ENCODE measurements around the gene CRYZL1.

The CRYZL1 gene

DNA sequence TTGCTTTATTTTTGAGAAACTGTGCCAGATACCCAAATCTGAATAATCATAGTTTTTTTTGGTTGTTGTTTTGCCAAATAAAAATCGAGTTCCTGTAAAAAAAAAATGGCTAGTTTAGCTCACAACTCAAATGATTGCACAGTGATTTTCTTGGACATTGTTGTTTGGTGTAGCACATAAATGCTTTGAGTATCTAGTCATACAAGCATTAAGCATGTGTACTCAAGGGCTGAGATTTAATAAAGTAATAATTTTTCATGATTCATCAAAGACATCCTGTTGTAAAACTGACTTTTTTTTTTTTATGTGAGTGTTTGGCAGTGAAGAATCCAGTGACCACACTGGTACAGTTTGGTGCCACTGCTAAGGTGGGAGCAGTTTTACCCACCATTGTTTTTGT lies 19.6 kb upstream of the CRYZL1 start:
- DNase-seq (ENCODE audit: low read depth): no peak

DNA sequence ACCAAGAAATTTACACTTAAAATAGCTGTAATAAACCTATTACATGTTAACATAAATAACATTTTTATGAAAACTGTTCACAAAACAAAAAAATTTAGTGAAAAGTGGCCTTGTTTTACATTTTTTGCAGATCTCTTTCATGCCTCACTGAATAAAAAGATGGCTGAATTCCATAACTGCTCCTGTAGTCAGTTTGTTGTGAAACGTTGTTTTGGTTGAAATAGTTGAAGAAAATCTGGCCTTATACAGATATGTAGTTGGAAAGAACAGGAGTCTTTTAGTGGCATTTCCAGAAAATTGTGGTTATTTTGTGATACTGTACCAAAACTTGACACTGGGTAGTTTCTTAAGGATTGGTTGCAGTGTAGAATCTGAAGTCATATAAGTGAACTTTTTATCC lies 18.9 kb upstream of the CRYZL1 start:
- DNase-seq (ENCODE audit: low read depth): no peak

DNA sequence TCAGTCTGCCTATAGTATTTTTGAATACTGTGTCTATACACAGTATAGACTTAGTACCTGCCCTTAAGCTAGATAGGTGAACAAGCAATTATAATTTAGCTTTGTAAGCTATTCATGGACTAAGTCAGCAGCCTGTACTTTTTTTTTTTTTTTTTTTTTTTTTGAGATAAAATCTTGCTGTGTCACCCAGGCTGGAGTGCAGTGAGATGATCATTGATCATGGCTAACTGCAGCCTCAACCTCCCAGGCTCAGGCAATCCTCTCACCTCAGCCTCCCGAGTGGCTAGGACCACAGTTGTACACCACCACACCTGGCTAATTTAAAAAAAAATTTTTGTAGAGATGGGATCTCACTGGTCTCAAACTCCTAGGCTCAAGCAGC lies 18.0 kb upstream of the CRYZL1 start:
- DNase-seq (ENCODE audit: low read depth): no peak

DNA sequence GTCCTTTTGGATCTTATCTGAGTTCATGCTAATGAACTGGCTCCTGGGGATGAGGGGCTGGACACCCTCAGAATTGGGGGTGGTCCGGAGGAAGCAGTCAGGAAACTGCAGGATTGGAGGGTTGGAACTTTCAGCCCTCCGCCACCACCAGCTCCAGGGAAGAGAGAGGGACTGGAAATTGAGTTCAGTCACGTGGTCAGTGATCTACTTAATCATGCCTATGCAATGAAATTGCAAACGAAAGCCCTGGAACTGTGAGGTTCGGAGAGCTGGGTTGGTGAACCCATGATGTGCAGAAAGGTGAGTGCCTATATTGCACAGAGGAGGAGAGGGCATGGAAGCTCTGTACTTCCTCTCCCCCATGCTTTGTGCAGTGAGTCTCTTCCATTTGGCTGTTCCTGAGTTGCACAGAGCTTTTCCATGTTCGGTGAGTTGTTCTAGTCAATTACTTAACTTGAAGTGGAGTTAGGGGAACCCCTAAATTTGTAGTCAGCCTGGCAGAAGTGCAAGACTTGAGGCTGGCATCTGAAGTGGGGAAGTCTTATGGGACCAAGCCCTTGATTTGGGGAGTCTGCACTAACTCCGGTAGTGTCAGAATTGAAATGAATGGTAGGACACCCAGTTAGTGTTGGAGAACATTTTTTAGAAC lies 17.5 kb upstream of the CRYZL1 start:
- DNase-seq (ENCODE audit: low read depth): no peak

DNA sequence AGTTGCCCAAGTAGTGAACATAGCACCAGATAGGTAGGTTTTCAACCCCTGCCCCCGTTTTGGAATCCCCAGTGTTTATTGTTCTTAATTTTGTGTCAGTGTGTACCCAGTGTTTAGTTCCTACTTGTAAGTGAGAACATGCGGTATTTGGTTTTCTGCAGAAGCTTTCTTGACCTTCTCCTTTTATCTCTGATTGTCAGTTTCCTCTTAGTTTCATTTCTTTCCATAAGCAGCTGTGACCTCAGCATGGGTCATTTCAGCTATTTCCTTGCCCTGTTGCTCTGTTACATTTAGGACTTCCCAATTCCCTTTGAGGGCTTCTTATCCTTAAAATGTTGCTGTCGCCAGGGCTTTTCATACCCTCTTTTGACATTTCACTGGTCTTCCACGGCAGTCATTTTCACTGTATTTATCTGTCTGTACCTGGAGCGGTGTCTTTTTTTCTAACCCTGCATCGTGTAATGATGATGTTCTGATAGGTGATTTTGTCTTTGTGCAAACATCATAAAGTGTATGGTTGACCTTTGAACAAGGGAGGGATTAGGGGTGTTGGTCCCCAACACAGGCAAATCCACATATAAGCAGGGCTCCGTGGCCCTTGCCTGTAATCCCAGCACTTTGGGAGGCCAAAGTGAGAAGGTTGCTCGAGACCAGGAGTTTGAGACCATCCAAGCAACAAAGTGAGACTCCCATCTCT lies 15.7 kb upstream of the CRYZL1 start:
- DNase-seq (ENCODE audit: low read depth): no peak

DNA sequence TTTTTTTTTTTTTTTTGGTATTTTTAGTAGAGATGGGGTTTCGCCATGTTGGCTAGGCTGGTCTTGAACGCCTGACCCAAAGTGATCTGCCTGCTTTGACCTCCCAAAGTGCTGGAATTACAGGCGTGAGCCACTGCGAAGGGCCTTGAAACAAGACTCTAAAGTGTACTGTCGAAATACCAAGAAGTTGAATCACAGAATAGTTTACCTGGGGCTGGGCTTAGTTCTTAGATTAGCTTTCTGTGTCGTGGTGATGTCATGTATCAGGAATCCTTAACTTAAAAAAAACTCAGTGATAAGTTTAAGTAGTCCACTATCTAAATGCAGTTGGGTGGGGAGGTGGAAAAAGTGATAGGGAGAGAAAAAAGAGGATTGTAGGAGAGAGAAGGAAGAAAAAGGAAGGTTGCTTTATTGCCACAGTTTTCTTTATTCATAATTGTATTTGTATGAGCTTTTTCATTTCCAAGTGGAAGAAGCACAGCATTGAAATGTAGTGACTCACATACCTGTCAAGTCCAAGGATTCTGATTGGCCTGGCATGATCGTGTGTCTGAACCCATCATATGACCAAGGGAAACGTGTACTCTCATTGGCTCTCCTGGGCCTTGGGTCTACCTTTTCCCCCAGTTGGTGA lies 14.2 kb upstream of the CRYZL1 start:
- peak; percentile 65 for DNase-seq (ENCODE audit: low read depth)

DNA sequence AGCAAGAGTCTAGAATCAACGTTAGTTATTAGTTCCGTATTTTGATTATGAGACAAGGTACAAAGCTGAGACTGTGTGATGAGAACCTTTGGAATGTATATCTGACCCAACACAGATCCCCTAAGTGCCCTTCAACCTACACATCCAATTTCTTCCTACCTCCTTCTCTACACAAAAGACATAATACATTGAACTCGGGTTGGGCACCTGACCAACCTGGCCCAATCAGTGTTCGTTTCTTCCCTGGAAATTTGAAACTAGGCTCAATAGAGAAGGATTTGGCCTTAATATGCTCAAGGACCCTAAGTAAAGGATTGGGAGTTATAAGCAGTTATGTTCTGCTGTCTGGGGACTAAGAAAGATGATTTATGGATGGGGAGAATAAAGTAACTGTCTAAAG lies 12.9 kb upstream of the CRYZL1 start:
- DNase-seq (ENCODE audit: low read depth): no peak

DNA sequence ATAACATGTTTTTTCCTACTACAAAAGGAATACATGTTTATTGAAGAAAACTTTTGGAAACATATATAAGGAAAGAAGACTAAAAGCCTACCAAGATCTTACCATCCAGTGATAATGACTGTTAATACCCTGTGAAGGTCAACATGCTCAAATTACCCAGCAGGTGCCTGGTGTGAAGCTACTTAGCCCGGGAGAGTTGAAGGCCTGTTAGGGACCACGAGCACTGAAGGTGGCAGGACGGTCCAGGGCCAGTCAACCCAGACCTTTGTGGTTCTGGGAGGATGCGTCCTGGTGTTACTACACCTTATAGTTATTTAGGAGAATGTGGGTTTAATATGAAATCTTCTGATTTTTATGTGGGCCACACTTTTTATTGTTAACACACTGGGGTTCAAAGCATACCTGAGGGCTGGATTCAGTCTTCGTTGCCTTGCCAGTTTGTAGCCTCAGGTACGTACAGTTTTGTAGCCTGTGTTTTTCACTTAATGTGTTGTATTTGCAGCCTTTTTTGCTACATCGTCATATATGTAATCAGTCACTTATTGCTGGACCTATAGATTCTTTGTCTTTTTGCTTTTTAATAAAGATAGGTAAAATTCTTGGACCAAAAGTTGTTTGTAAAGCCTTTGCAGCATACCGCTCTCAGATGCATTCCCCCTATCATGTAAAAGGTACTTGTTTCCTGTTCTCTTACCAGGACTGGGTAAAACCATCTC lies 10.6 kb upstream of the CRYZL1 start:
- no peak for DNase-seq (ENCODE audit: low read depth)

DNA sequence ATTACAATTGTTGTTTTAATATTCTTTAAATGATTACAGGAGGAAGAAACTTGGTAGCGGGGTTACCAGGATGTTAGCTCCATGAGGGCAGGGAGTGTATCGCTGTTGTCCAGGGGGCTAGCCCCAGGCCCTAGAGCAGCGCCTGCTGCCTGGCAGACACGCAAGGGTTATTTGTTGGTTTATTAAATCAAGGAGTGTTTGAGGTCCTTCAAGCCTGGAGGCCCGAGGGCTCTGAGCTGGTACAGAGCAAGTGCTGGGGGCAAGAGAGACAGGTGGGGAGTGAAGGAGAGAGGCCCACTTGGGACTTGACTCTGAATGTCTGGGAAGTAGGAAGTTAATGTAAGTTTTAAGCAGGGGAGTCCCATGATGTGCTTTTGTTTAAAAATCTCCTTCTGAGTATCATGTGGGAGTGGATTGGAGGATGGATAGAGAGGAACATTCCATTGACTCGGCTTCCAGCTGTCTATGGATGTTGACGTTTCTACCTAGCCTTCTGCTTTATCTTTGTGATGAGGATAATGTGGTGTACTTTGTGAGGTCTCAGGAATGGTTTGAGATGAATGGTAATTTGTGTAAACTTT lies 9.5 kb upstream of the CRYZL1 start:
- DNase-seq (ENCODE audit: low read depth): no peak

DNA sequence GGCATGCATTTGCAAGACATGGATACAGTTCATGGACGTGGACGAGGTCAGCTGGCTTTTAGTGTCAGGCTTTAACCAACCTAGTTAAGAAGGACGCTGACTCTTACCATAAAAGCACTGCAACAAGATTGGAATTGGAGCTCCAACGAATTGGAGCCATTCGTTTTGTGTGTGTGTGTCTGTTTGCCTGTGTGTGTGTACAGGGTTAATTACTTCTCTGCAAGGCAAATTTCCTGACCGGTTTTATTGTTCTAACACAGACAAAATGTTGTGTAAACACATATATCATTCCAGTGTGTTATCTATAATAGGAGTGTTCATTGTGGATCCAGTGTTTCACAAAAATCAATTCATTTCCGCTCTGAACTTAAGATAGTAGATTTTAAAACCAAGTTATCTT lies 8.7 kb upstream of the CRYZL1 start:
- DNase-seq (ENCODE audit: low read depth): no peak

DNA sequence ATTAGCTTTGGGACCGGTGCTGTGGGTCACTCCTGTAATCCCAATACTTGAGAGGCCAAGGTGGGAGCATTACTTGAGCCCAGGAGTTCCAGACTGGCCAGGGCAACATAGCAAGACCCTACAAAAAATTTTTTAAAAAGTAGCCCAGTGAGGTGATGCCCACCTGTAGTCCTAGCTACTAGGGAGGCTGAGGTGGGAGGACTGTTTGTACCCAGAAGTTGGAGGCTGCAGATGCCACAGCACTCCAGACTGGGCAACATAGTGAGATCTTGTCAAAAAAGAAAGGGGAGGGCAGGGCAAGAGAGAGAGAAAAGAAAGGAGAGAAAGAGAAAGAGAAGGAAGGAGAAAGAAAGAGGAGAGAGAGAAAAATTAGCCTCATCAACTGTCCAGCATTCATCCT lies 7.0 kb upstream of the CRYZL1 start:
- no peak for DNase-seq (ENCODE audit: low read depth)

DNA sequence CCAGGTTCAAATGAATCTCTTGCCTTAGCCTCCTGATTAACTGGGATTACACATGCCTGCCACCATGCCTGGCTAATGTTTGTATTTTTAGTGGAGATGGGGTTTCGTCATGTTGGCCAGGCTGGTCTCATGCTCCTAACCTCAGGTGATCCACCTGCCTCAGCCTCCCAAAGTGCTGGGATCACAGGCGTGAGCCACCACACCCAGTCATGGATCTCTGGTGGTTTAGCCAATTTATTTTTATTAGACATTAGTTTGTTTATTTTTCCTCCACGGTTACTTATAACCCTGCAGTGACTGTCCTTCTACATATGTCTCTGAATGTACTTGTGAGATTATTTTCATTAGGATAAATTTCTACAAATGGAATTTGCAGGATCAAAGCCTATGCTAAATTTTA lies 6.0 kb upstream of the CRYZL1 start:
- no peak for DNase-seq (ENCODE audit: low read depth)

DNA sequence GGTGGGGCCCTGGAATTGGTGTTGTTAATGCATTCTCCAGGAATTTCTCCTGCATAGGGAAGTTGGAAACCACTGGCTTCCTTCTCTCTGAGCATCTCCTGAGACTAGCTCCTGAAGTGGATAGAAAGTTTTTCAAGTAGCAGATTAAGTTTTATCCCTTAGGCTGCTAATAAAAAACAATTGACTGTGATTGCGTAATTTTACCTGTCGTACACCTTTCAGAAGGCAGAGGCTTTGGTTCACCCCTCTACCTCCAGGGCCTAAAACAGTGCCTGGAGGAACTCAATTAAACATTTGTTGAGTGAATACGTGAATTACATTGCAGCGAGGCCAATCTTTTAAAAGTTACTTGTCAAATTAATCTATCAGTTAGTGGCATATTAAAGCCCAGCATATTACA lies 4.2 kb upstream of the CRYZL1 start:
- DNase-seq (ENCODE audit: low read depth): no peak

DNA sequence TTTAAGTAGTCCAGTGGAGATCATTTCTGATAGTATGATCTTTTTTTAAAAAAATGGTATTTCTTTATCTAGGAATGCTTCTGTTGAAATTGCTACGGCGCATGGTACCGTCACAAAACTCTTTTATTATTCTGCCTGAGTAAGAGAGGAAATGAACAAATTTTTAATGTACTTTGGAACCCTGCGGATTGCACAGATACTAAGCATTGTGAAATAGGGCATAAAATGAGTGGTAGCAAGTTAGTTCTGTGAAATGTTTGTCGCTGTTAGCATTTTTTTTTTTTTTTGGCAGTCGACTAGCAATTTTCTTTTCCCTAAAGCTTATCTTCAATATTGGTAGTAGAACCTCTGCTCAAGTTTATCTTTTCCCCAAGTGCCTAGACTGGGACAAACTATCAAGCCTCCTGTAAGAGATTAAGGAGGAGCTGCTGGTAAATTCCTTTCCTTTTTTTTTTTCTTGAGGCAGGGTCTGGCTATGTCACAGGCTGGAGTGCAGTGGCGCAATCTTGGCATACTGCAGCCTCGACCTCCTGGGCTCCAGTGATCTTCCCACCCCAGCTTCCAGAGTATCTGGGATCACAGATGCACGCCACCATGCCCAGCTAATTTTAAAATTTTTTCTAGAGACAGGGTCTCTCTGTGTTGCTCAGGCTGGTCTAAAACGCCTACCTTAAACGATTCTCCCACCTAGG lies 3.0 kb upstream of the CRYZL1 start:
- no peak for DNase-seq (ENCODE audit: low read depth)

DNA sequence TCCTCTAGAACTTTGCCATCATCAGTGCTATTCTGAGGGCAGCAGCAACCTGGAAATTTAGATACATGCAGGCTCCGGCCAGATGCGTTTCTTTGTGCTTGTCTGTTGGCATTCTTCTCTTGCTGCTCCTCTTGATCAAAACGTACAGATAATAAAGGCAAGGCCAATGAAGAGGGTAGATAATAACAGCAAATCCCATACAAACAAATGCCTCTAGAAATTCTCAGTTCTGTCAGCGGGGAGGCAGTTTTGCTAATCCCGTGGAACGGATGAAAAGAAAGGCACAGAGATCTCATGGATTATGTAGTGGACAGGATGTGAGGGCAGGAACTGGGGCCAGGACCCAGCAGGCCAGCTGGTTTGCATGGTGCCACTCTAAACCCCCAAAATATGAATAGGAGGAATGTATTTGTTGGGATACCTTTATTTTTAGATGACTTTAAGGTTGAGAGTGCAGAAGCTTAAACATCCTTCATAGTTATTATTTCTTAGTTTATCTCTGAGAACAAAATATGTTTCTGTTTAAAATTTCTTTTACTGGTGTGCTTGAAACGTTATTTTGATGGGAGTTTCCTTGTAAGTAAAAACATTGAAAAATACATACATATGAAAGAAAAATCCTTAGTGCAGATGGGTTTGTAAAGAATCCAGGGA lies 2.2 kb upstream of the CRYZL1 start:
- DNase-seq (ENCODE audit: low read depth): no peak

DNA sequence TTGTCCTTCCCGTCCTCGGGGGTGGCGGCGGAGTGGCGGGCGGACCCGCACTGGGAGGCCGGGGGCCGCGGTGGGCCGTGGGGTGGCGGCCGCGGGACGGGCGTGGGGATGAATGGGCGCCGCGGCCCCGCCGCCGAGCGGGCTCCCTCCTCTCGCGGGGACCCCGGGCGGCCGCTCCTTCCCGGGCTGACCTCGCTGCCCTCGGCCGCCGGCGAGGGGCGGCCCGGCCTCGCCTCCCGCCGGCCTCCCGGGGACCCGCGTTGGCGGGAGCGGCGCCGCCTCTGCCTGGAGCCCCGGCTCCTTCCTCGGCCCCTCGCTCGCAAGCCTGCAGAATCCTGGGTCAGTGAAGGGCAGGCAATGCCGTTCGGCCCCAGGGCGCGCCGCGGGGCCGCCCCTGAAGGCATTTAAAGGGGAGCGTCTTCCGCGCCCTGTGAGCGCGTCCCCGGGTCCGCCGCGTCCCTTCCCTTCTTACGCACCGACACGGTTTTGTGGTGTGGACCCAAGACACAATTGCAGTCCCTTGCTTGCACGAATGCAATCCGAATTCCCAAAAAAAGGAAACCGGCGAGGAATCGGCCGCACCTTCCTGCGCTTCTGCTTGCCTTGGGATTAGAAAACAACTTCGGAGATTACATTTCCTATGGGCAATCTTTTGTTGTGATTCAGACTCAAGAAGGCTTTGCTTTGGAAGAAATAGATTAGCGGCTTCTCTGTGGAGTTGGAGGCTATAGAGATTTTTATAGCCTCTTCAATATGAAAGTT lies 1.5 kb upstream of the CRYZL1 start:
- no peak for DNase-seq (ENCODE audit: low read depth)

DNA sequence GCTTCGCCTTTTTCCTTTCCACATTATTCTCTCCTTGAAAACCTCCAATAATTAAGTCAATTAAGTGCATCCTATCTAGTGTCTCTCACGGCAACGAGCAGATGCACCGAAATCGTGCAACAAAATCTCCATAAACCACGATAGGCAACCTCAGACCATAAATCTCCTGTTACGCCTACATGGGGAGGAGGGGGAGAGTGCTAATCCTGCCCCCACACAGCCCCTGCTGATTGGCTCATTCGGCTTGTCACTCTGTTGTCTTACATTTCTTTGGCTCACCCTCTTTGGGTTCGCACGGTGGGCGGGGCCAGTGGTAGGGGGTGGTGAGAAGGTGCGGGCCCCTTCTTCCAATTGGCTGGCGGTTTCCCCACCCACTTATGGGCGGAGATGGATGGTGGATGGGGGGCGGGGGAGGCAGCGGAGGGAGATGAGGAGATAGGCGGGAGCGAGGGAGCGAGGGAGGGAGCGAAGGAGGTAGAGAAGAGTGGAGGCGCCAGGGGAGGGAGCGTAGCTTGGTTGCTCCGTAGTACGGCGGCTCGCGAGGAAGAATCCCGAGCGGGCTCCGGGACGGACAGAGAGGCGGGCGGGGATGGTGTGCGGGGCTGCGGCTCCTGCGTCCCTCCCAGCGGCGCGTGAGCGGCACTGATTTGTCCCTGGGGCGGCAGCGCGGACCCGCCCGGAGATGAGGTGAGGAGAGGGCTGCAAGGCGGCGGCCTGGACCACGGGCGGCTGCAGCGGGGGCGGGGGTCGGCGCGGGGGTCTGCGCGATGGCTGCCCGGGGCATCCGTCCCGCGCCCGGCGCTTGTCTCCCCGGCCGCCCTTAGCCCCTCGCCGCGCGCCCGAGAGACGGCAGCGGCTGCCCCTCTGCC lies 720 bp upstream of the CRYZL1 start, which contains the start of gene ITSN1:
Gene ITSN1 (plus strand): TSS at position 475 of the 869 bp plus-strand sequence. CDS start 76,328 bp downstream, outside the sequence.
- peak; percentile 99 for DNase-seq (ENCODE audit: low read depth)

DNA sequence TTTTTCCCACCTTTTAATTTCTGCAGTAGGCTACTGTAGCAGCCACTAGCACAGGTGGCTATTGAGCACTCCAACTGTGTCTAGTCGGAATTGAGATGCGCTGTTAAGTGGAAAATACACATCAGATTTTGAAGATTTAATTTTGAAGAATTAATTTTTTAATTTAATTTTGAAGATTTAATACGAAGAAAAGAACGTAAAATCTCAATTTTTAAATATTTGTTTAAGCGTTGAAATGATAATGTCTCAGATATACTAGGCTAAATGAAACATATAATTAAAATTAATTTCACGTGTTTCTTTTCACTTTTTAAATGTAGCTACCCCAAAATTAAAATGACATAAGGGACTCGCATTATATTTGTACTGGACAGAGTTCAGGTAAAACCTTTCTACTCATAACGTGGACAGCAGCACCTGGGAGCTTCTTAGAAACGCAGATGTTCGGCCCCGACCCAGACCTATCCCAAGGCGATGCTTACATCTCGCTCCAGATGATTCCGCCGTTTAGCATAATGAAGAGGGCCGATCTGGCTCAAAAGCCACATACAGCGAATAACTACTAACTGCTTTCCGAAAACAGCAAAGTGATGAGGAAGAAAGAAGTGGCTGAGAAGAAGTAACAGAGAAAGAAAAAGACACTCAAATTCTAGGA lies 717 bp downstream of the CRYZL1 start:
- DNase-seq (ENCODE audit: low read depth): no peak

DNA sequence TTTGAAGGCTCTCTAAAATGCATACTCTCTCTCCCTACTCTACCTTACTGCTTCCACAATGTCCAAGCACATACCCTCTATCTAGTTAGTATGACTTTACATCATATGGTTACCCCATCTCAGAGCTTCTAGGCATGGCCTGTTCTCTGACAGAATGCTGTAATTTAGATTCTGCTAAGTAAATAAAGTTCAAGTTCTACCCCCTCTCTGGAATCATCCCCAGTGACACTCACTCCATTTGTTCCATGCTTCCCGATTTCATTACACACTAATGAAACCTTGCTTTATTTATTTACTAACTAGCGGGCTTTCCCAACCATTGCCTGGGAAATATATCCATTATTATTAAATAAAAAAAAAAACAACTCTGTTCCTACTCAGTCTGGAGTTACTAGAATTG lies 7.3 kb downstream of the CRYZL1 start:
- no peak for DNase-seq (ENCODE audit: low read depth)
